Tibial artery (tissue), 4 donors: Measurements from ENCODE around the gene TIMP4.

Source experiments
- DNase-seq, 2 donors: peaks; one replicate each; pipeline ENCODE4 v3.0.0-alpha.2; 2019
- H3K27ac ChIP-seq, 2 donors: fragments of 200-600 bp; sonication (generic) in 1 of 2; 1 replicate in 1 of 2; 2 replicates in 1 of 2; pipeline ENCODE4 v1.5.1; 2018 to 2019; ENCODE audit warnings: mild to moderate bottlenecking in 1 of 2
- H3K27me3 ChIP-seq, 2 donors: fragments of 200-600 bp; sonication (generic) in 1 of 2; one replicate each; pipeline versions ENCODE4 v1.5.1 to v1.6.0; 2016 to 2019
- H3K36me3 ChIP-seq, 3 donors: fragments of 200-600 bp; sonication (generic) in 2 of 3; one replicate each; pipeline ENCODE4 v1.5.1; 2016 to 2019; ENCODE audit warnings: mild to moderate bottlenecking in 2 of 3
- H3K4me1 ChIP-seq, 4 donors: fragments of 200-600 bp; sonication (generic) in 2 of 4; 1 replicate in 3 of 4; 2 replicates in 1 of 4; pipeline ENCODE4 v1.5.1; 2016 to 2019
- H3K4me3 ChIP-seq, 2 donors: fragments of 200-600 bp; sonication (generic) in 1 of 2; 1 replicate in 1 of 2; 2 replicates in 1 of 2; pipeline ENCODE4 v1.5.1; 2018 to 2019; ENCODE audit warnings: mild to moderate bottlenecking in 2 of 2
- H3K9me3 ChIP-seq, 3 donors: fragments of 200-600 bp; sonication (generic) in 1 of 3; one replicate each; pipeline ENCODE4 v1.5.1; 2016 to 2019
- intact Hi-C: fragments of 100-400 bp; cut with DNase I; formaldehyde crosslinking; loops from one replicate; pipeline ENCODE4 v1.15.0; 2023; ENCODE audit warnings: low total_unique reads
- TF ChIP-seq, protein P1 (sequence below), 2 experiments: fragments of 200-600 bp in 1 of 2; fragments of 450-650 bp in 1 of 2; IDR thresholded peaks; one replicate each; pipeline ENCODE4 v1.5.1; 2017 to 2019; ENCODE audit warnings: antibody characterized with exemption in 2 of 2, mild to moderate bottlenecking in 1 of 2, moderate library complexity in 1 of 2

Gene TIMP4

GRCh38 chr3:12131351-12132090 lies 27.2 kb downstream of the TIMP4 start:
- H3K27me3 ChIP-seq = peaks cover 0 to 4% of the 10 kb centered on the region in 2 donors
- no peaks in the 10 kb centered on the region for H3K36me3 ChIP-seq
- no peak overlapping the region for H3K4me3 ChIP-seq
- no peak for DNase-seq
- H3K4me1 ChIP-seq = peaks cover 0 to 3% (median 0%) of the 10 kb centered on the region in 4 donors
- no peaks in the 10 kb centered on the region for H3K9me3 ChIP-seq
- TF ChIP-seq, protein P1, sequence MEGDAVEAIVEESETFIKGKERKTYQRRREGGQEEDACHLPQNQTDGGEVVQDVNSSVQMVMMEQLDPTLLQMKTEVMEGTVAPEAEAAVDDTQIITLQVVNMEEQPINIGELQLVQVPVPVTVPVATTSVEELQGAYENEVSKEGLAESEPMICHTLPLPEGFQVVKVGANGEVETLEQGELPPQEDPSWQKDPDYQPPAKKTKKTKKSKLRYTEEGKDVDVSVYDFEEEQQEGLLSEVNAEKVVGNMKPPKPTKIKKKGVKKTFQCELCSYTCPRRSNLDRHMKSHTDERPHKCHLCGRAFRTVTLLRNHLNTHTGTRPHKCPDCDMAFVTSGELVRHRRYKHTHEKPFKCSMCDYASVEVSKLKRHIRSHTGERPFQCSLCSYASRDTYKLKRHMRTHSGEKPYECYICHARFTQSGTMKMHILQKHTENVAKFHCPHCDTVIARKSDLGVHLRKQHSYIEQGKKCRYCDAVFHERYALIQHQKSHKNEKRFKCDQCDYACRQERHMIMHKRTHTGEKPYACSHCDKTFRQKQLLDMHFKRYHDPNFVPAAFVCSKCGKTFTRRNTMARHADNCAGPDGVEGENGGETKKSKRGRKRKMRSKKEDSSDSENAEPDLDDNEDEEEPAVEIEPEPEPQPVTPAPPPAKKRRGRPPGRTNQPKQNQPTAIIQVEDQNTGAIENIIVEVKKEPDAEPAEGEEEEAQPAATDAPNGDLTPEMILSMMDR (IDR thresholded peaks at IDR 0.05) = no peak
- no peak overlapping the region for H3K27ac ChIP-seq
- intact Hi-C loops = loop anchor here (10.0 kb wide), 1 partner anchor 593 kb away; no protein-coding TSS in a partner anchor

GRCh38 chr3:12127391-12127790 lies 31.3 kb downstream of the TIMP4 start:
- Histone ChIP-seq H3K36me3 (no peaks in the 10 kb centered on the region), H3K9me3 (no peaks in the 10 kb centered on the region), H3K4me3 (no peak overlapping the region), H3K4me1 (no peaks in the 10 kb centered on the region), H3K27ac (no peak overlapping the region), H3K27me3 (peaks cover 0 to 4% of the 10 kb centered on the region in 2 donors)
- DNase-seq = no peak
- TF ChIP-seq, protein P1 (IDR thresholded peaks at IDR 0.05) = no peak
- intact Hi-C loops = no loop called here

- Histone ChIP-seq H3K4me1 (no peaks in the 10 kb centered on the region), H3K27ac (no peak overlapping the region), H3K9me3 (no peaks in the 10 kb centered on the region), H3K36me3 (no peaks in the 10 kb centered on the region), H3K27me3 (peaks cover 0 to under 1% of the 10 kb centered on the region in 2 donors), H3K4me3 (no peak overlapping the region)
- intact Hi-C loops = no loop called here
- TF ChIP-seq, protein P1 (IDR thresholded peaks at IDR 0.05) = no peak
- DNase-seq = no peak
These were observed 32.9 kb downstream of the TIMP4 start for GRCh38 chr3:12125772-12126171.

DNA sequence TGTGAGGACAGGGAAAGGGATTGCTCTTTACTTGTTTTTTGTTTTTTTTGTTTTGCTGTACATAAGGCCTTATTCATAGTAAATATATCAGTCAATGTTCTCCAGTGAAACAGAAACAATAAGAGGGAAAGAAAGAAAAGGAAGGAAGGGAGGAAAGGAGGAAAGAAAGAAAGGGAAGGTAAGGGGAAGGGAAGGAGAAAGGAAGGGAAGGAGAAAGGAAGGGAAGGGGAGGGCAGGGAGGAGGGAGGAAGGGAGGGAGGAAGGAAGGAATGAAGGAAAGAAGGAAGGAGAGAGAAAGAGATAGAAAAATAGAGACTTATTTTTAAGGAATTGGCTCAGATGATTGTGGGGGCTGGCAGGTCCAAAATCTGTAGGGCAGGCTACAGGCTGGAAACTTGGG lies 37.2 kb downstream of the TIMP4 start:
- no peaks in the 10 kb centered on the region for H3K9me3 ChIP-seq
- H3K27me3 ChIP-seq = peaks cover 0 to 2% of the 10 kb centered on the region in 2 donors
- intact Hi-C loops = no loop called here

GRCh38 chr3:12120374-12121140 lies 38.2 kb downstream of the TIMP4 start:
- Histone ChIP-seq H3K4me1 (no peaks in the 10 kb centered on the region), H3K4me3 (no peak overlapping the region), H3K27ac (no peak overlapping the region), H3K27me3 (peaks cover 0 to 2% of the 10 kb centered on the region in 2 donors), H3K9me3 (no peaks in the 10 kb centered on the region), H3K36me3 (no peaks in the 10 kb centered on the region)
- no peak for DNase-seq
- intact Hi-C loops = no loop called here
- TF ChIP-seq, protein P1 (IDR thresholded peaks at IDR 0.05) = no peak

More for the DNA sequence above, 37.2 kb downstream of the TIMP4 start:
- no peaks in the 10 kb centered on the region for H3K4me1 ChIP-seq
- TF ChIP-seq, protein P1 (IDR thresholded peaks at IDR 0.05) = no peak
- no peak overlapping the region for H3K27ac ChIP-seq
- no peak overlapping the region for H3K4me3 ChIP-seq
- H3K36me3 ChIP-seq = no peaks in the 10 kb centered on the region
- no peak for DNase-seq
